ENCODE results near the gene NUDT21. TPM values are rescaled to one million over a fixed set of nuclear protein-coding genes. Genes with fewer than 3 reads are reported as not detected.

Gene NUDT21
- total RNA-seq, 1 experiment from 2014 or later: 97.6 TPM

DNA sequence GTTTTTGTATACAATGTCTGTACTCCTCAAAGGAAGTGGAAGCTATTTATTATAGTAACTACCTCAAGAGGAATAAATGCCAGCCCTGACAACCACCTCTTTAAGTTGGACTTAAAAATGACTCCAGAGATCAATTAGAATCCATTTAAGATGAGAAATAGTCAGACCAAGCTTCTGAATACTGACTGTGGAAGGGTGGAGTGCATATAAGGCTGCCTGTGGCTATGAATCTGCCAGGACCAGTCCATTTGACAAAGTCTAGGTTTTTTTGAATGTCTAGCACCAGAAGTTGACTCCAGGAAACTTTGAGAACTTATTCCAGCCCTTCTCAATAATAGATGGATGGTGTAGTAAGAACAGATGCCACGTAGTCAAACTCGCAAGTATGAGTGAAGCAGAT is 15.2 kb upstream of the NUDT21 start:
- intact Hi-C loops (cut with micrococcal nuclease; ENCODE audit: unreplicated experiment) (no loop called here), in situ Hi-C loops (cut with HindIII; ENCODE audit: low pct_unique_long_range_greater_than_20kb, low sequenced_read_pairs) (no loop called here)
- H3K27me3 ChIP-seq (ENCODE audit: control insufficient read depth, insufficient read depth, low read length): no peaks in the 10 kb centered on the region
- no TSS peak for BruUV-seq (replicated peaks)
- CTCF ChIA-PET: no interaction called here
- POLR2A ChIA-PET: no interaction called here
- H3K36me3 ChIP-seq (ENCODE audit: control insufficient read depth, insufficient read depth, low read length): peaks cover 21% of the 10 kb centered on the region
- no peak overlapping the region for H3K4me3 ChIP-seq (ENCODE audit: low read depth in 2 of 2, low read length in 2 of 2)
- TF ChIP-seq SIN3A (IDR thresholded peaks at IDR 0.05; ENCODE audit: borderline replicate concordance, insufficient read depth, low read depth, low read length) (no peak), CTCF (IDR thresholded peaks at IDR 0.05) (no peak), POLR2AphosphoS5 (IDR thresholded peaks at IDR 0.05; ENCODE audit: low read depth, low read length) (no peak), TCF7L2 (IDR thresholded peaks at IDR 0.05; ENCODE audit: low read depth, low read length) (no peak)
- TF ChIP-seq, protein P1, sequence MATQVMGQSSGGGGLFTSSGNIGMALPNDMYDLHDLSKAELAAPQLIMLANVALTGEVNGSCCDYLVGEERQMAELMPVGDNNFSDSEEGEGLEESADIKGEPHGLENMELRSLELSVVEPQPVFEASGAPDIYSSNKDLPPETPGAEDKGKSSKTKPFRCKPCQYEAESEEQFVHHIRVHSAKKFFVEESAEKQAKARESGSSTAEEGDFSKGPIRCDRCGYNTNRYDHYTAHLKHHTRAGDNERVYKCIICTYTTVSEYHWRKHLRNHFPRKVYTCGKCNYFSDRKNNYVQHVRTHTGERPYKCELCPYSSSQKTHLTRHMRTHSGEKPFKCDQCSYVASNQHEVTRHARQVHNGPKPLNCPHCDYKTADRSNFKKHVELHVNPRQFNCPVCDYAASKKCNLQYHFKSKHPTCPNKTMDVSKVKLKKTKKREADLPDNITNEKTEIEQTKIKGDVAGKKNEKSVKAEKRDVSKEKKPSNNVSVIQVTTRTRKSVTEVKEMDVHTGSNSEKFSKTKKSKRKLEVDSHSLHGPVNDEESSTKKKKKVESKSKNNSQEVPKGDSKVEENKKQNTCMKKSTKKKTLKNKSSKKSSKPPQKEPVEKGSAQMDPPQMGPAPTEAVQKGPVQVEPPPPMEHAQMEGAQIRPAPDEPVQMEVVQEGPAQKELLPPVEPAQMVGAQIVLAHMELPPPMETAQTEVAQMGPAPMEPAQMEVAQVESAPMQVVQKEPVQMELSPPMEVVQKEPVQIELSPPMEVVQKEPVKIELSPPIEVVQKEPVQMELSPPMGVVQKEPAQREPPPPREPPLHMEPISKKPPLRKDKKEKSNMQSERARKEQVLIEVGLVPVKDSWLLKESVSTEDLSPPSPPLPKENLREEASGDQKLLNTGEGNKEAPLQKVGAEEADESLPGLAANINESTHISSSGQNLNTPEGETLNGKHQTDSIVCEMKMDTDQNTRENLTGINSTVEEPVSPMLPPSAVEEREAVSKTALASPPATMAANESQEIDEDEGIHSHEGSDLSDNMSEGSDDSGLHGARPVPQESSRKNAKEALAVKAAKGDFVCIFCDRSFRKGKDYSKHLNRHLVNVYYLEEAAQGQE (IDR thresholded peaks at IDR 0.05; ENCODE audit: insufficient read depth in 1 of 2, low read depth in 2 of 2, low read length in 1 of 2): no peak
- no peaks in the 10 kb centered on the region for H3K9me3 ChIP-seq (ENCODE audit: control insufficient read depth, insufficient read depth, low read depth, low read length)
- H3K4me1 ChIP-seq (ENCODE audit: control insufficient read depth, insufficient read depth, low read length): no peaks in the 10 kb centered on the region
- DNase-seq (ENCODE audit: low read depth, low spot score): no peak
- no peak for ATAC-seq
- H3K27ac ChIP-seq (ENCODE audit: low read length): no peak overlapping the region

DNA sequence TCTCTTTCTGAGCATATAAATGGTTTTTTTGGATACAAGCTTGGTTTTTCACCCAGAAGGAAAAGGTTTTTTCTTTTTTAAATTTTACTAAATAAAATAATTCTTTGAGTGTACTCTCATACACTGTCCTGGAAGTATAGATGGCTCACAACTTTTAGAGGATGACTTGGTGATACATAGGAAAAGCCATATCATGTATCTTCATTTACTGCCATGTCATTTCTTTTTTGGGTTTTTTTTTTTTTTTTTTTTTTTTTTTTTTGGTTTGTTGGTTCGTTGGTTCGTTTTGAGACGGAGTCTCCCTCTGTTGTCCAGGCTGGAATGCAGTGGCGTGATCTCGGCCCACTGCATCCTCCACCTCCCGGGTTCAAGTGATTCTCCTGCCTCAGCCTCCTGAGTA is 12.0 kb upstream of the NUDT21 start:
- no peak overlapping the region for H3K4me3 ChIP-seq (ENCODE audit: low read depth in 2 of 2, low read length in 2 of 2)
- H3K27me3 ChIP-seq (ENCODE audit: control insufficient read depth, insufficient read depth, low read length): no peaks in the 10 kb centered on the region
- TF ChIP-seq, protein P1 (IDR thresholded peaks at IDR 0.05; ENCODE audit: insufficient read depth in 1 of 2, low read depth in 2 of 2, low read length in 1 of 2): no peak
- TF ChIP-seq POLR2AphosphoS5 (IDR thresholded peaks at IDR 0.05; ENCODE audit: low read depth, low read length) (no peak), CTCF (IDR thresholded peaks at IDR 0.05) (no peak), TCF7L2 (IDR thresholded peaks at IDR 0.05; ENCODE audit: low read depth, low read length) (no peak), SIN3A (IDR thresholded peaks at IDR 0.05; ENCODE audit: borderline replicate concordance, insufficient read depth, low read depth, low read length) (no peak)
- DNase-seq (ENCODE audit: low read depth, low spot score) (no peak), ATAC-seq (no peak)
- in situ Hi-C loops (cut with HindIII; ENCODE audit: low pct_unique_long_range_greater_than_20kb, low sequenced_read_pairs): no loop called here
- peaks cover 22% of the 10 kb centered on the region for H3K36me3 ChIP-seq (ENCODE audit: control insufficient read depth, insufficient read depth, low read length)
- H3K27ac ChIP-seq (ENCODE audit: low read length): no peak overlapping the region
- POLR2A ChIA-PET: interaction anchor here (0.6 kb wide), 1 partner anchor 26 kb away, joined by 5 read pairs; no protein-coding TSS in a partner anchor
- no peaks in the 10 kb centered on the region for H3K4me1 ChIP-seq (ENCODE audit: control insufficient read depth, insufficient read depth, low read length)
- no TSS peak for BruUV-seq (replicated peaks)
- H3K9me3 ChIP-seq (ENCODE audit: control insufficient read depth, insufficient read depth, low read depth, low read length): no peaks in the 10 kb centered on the region
- CTCF ChIA-PET: no interaction called here
- intact Hi-C loops (cut with micrococcal nuclease; ENCODE audit: unreplicated experiment): no loop called here
